Kidney glomerular epithelial cell (primary cell): Measurements from ENCODE around the gene SNRPD3.
"Not testable (repeated sequence)": the region's sequence is repeated elsewhere in the genome, so short reads cannot be mapped to it uniquely, and the experiment has no call there.

ENCODE experiments used
- DNase-seq: peaks from one replicate; lab custom pipeline; 2025; lab: John Stamatoyannopoulos, UW

Gene SNRPD3

DNA sequence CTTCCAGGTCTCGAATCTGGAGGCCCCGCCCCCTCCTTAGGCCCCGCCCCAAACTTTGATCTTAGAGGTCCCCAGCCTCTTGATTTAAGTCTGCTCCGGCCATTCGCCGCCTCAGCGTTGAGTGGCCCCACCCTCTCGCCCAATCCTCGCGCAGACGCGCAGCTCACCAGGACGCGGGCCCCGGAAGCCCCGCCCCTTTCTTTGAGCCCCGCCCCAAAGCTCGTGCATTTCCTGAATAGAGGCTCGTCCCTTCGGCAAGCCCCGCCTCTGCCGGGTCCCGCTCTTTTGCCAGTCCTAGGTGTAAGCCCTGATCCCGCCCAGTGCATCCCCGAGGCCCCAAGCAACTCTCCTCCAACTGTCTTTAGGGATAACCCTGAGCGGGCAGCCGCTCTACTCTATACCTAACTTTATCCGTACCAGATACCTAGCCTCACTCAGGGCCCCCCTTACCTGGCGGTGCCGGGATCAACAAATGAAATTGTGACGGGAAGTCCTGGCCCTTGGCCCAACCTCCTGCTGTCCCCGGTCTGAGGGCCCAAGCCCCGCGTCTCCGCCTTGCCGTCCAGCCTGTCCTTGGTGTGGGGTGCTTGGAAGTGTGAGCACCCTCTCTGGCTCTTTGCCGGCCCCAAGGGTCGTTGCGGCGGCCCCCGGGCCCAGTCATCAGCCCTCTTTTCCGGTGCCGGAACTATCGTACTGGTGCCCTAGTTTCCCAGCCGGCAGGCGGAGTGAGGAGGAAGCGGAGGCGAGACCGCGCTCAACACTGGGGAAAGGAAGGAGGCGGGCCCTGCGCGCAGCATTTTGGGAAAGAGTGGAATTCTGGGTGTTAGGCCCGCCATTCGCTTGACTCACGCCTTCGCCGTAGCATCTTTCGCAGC, at the start of gene SNRPD3:
TSS of gene SNRPD3 (plus strand) at position 835 of the 875 bp plus-strand sequence. CDS start 1,676 bp downstream, outside the sequence.
- DNase-seq, result peak; percentile 97

DNA sequence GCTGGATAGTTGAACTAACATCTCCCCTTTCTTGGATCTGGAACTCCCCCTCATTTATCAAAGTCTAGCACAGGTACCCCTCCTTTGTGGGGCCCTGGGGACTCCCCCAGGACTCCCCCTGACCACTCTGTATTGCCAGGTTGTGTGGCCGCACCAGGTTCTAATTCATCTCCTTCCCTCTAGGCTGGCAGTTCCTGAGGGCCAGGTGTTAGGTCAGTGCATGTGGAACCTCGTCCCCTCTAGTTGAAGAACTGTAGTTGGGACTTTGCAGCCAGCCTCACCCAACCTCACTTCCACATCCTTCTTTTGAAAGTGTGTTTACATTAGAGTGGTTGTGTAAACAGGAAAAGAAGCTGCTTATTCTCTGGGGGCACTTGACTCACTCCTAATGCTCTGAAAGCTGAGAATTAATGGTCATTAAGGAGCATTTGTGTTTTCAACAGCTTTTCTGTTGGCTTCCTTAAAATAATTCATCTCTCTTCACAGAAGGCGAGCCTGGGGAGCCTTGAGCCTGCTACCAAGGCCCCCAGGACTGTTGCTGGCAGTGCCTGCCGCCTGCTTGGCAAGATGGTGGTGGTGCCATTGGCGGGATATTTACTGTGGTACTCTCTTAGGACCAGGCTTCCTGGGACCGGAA, 48.9 kb upstream of the SNRPD3 start:
- no peak for DNase-seq

DNA sequence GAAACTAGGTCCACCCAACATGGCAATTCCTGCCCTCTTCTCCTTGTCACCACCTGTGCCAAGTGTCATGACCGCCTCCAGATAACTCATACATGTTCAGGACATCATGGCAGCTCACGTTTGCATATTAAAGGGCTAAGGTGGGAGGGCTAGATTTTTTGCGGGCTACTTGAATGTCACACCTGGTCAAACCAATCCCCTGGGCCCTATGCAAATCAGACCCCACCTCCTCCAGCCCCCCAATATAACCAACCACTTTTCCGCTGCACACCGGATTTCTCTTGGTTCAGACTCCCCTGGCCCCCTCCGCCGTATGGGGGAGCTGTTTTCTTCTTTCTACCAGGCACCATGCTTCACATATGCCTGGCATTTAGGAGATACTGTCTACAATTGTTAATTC, 48.1 kb upstream of the SNRPD3 start:
- DNase-seq, result no peak

DNA sequence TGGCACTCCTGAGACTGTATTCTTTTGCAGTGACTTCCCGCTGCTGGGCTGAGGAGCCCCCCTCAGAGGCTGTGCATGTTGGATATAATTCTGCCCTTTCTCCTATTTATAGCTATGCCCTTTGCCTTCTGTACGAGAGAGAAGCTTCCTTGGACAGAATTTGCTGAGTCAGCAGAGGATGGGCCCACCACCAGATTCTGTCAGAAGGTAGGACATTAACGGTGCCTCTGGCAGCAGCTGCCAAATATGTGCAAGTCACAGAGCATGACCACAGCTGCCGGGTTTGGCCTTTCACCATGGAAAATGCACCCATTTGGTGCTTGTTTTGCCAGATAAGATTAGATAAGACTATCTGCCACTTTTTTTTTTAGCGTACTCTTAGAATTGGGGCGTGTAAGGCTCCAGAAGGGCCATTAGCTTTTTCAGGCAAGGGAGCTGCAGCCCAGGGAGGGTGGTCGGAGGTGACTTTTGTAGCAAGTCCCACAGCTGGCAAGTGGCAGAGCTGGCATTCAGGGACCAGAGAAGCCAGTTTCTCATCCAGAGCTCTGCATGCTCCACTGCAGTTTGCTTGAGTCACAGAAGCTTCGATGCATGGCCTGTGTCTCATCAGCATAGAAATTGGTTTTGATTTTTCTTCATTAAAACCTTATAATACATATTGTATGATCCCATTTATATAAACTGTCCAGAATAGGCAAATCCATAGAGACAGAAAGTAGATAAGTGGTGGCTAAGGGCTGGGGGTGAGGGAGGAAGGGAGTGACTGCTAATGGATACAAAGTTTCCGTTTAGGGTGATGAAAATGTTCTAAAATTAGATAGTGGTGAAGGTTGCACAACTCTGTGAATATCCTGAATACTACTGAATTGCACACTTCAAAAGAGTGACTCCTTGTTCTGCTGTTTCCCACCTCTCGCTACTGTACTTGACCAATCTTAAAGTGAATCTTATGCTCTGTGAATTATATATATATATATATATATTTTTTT, 44.9 kb upstream of the SNRPD3 start:
- DNase-seq, result peak; percentile 29

DNA sequence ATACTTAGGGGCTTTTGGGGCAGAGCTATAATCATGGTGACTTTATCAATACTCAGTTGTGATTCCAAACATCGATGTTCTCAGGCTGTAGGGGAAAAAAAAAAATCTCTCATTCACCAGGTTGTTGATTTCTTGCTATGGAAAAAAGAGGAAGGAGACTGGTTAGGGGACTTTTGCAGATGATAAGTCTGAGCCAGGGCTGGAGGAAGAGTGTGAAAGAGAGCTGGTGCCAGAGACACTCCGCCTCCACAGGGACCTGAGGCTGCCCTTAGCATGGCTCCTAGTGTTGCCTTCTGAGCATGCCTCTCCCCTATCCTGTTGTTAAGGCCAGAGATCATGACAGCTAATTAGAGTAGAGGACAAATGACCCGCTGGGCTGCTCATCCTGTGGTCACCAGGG, 43.8 kb upstream of the SNRPD3 start:
- no peak for DNase-seq

DNA sequence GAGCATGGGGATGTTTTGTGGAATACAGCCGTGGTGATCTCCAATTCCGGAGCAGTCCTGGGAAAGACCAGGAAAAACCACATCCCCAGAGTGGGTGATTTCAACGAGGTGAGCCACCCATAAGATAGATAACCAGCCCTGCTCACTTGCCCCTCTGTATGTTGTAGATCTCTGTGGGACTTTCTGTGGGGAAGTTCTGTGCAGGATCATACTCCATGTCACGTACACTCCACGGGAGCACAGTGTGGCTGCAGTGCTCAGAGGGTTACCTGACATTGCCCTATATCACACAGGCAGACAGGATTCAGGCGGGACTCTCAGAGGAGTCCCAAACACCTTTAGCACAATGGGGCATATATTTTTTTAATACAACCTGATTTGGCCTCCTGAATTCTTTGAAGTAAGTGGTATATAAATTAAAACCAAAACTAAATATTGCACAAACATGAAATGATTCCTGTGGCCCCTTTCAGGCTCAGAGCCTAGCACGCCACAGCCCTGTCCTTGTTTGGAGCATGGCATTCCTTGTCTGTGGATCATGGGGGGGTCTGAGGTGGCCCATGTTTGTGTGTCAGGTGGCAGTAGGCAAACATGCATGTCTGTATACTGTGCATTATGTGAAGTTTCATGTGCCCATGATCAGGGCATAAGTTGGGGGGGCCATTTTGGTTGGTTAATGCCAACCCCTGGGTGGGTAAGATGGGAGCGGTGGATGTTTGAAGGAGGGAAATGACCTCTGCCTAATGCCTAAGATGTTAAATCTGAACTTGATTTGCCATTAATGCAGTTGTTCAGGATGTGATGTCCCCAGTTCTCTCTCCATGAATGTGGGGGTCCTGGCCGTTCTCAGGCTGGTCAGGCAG, 42.2 kb upstream of the SNRPD3 start:
- DNase-seq, result no peak

DNA sequence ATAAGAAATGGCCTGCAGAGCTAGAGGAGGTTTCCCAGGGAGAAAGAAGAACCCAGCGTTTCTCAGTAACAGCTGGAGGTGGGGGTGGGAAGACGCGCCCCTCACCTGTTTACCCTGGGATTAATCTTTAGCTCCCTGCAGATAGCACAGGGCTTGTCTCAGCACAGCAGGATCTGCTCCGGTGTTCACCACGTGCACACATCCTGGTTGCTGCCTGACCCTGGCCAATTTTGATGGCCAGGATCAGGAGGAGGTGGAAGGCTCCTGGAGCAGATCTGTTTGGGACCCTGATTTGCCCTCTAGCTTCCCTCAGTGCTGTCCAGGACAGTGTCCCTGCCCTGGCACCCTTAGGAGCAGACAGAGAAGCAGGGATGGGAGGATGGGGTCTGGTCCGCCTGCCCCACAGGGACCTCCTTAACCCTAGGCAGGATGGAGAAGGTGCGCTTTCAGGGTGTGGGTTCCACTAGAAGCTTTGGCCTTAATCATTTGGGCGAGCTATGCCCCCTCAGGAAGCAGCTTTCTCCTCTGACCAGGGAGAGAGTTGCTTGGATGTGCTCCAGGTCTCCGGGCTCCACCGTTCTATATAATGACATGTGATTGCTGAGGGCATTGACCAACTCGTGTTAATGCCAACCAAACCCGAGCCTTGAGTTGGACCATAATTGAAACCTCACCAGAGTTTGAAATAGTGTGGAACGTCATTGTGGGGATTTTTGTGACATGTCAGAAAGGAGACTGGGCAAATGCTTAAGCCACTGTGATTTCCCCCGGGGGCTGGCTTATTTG, 41.4 kb upstream of the SNRPD3 start:
- no peak for DNase-seq

DNA sequence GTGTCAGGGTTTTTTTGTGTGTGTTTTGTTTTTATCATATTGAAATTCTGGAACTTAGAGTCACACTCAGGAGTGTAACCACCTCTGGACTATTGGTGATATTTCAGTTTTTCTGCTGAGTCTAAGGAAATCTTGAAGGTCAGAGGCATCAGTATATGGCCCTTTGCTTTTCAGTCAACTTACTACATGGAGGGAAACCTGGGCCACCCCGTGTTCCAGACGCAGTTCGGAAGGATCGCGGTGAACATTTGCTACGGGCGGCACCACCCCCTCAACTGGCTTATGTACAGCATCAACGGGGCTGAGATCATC, 40.8 kb upstream of the SNRPD3 start:
- DNase-seq, result no peak

DNA sequence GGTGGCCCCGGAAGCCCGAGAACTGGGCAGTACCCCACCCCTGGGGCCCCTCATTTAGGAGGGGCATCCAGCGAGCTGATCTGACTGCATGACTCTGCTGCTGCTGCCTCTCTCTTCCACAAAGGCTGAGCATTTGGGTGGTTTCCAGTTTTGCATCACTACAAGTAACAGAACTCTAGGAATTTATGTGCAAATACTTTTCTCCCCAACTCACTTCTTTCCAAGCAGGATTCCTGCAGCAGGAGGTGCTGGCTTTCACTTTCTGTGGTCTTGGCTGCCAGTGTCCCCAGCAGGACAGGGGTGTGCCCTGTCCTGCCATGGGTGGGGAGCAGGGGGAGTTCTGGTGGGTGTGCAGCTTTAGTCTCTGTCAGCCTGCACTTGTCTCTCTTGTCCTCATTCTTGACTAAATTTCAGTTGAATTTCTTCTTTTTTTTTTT, 39.5 kb upstream of the SNRPD3 start:
- peak; percentile 86 for DNase-seq

DNA sequence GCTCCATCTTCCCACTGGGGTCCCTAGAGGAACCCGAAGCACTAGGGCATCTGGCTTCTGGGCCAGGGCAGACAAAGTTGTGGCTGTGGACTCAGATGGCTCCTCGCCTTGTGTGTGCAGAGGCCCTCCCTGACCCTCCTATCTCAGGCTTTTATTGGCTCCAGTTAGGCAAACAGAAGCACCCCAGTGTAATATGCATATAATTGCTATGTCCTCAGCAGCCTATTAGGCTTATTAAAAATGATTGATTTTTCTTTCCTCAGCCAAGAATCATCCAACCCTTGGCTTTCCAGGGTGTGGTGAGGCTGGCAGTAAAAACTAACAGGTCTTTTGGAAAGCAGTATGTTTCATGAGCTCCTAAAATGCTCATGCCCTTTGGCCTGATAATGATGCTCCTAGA, 38.4 kb upstream of the SNRPD3 start:
- DNase-seq, result no peak

DNA sequence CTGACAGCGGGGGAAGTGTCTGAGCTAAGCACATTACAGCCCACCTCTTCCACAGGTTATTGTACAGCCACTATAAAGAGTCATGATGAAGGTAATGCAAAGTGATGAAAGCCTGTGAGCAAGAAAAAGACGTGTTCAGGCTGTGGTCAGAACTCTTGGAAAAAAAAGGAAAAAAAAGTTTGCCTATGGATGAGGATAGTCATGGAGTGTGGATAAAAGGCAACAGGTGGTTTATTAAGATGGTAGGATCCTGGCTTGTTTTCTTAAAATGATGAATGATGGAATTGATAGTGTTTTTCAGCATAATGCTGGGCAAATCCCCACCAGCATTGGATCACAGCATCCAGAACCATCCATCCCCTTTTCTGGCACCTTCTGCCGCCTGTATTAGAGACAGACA, 37.6 kb upstream of the SNRPD3 start:
- no peak for DNase-seq

DNA sequence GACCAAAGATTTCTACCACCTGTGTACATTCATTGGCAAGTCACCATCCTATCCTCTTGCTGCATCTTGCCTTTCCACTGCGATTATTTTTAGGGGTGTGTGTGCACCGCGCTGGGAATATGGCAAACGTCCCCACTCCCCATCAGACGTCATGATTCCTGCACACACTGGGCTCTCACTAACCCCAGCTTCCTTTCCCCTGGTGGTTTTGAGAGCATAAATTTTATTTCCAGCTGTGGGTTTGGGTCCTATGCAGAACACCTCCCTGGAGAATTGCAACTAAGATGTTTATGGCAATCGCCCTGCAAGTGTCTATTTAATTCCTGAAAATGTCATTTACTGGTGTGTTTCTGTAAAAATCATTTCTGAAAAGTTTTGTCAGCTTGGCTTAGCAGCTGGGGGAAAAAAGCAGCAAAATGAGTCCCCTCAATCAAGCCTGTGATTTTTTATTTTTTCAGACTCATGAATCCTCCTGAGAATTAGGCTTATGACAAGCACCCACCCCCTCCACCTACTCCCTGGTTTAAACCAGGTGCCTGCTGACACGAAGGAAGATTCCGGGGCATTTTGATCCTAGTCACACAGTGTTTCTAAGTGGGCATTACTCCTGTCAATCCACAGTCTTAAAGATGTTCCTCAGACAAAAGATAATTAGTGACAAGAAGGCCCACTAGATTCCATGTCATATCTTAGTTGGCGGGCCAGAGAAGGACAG, 36.9 kb upstream of the SNRPD3 start:
- DNase-seq, result no peak

DNA sequence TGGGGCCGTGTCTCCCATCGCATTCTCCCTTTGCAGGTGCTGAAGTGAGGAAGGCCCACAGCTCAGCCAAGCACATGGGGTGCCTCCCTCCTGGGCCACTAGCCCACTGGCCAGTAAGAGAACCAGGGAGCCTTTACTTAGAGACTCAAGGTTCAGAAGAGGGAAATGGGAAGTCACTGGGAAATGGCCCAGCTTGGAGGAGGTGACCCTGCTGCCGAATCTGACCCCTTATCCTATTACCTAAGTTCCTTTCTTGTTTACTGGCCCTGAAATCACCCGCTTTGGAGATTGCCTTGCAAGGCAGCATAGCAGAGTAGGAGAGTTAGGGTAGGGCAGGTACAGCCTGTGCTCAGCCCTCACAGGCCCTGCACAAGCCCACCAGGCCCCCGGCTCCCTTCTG, 36.3 kb upstream of the SNRPD3 start:
- no peak for DNase-seq

DNA sequence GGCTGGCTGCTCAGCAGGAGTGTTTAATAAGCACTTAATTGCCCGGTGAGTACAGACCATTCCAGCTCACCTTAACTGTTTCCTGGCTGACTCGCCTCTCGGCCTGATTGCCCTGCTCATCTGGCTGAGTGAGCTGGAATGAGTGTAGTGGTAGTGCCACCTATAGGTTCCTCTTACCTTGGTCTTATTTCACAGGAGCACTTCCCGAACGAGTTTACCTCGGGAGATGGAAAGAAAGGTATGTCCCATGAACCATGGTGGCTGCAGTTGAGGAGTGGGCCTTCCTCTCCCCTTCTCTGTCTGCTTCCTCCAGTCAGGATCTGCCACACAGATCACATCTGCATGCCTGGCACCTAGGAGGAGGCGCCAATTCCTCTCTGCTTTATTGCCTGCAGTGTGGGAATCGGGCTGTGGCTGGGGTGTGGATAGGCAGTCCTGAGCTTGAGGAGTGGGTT, 34.0 kb upstream of the SNRPD3 start:
- DNase-seq, result peak; percentile 82

DNA sequence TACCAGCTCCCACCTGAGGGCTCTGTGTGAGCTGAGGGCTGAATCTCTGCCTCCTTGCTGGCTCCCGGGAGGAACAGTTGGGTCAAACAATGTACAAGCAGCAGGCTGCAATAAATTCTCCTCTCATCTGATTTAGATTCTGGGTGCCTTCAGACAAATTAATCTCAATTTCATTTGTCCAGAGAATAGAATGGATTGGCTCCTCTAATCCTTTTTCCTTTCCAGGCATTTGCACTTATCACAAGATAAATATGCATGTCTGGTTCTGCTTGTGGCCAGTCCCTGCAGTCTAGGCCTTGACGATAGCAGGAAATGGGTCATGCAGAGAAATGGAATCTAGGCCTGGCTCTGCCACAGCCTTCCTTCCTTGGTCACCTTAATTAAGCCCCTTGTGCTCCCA, 31.9 kb upstream of the SNRPD3 start:
- DNase-seq, result no peak

DNA sequence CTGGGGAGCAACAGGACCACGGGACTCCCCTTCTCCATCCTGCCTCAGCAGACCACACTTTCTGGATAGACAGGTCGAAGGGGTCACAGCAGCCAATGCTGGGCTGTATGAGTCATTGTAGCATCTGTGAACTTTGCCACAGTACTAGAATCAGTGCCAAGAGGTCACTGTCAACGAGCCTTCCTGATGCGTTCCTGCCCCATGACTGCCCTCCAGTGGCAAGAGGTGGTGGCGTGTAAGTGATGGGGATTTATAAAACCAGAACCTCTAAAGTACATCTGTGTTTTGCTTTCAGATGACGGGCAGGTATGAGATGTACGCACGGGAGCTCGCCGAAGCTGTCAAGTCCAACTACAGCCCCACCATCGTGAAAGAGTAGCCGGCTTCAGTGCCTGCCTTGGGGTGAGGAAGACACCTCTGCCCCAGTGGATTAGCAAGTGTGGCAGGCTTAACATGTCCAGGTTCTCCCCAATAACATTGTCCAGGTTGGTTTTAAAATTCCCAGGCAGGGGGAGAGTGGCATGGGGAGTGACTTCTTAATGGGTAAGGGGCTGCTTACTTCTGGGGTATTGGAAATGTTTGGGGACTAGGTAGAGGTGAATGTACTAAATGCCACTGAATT, 30.3 kb upstream of the SNRPD3 start:
- peak; percentile 25 for DNase-seq

DNA sequence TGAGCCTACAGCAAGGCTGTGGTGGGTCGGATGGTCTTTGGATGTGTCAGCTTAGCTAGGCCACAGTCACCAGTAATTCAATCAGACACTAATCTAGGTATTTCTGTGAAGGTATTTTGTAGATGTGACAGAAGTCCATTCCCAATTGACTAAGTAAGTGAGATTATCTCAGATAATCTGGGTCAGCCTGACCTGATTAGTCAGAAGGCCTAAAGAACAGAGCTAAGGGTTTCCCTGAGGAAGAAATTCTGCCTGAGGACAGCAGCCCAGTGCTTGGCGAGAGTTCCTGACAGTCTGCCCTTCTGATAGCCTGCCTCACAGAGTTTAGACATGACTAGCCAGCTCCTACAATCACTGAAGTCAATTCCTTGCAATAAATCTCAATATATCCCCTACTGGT, 29.6 kb upstream of the SNRPD3 start:
- no peak for DNase-seq

DNA sequence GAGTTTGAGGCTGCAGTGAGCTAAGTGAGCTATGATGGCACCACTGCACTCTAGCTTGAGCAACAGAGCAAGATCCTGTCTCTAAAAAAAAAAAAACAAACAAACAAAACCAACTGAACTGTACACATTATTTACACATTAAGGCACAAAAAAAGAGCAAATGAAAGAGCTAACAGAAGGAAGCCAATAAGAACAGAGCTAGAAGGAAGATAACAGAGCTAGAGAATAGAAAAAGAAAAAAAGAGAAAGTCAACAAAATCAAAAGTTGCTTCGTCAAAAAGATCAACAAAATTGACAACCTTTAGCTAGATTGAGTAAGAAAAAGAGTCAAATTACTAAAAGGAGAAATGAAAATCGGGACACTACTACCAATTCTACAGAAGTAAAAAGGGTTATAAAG, 25.9 kb upstream of the SNRPD3 start:
- no peak for DNase-seq

DNA sequence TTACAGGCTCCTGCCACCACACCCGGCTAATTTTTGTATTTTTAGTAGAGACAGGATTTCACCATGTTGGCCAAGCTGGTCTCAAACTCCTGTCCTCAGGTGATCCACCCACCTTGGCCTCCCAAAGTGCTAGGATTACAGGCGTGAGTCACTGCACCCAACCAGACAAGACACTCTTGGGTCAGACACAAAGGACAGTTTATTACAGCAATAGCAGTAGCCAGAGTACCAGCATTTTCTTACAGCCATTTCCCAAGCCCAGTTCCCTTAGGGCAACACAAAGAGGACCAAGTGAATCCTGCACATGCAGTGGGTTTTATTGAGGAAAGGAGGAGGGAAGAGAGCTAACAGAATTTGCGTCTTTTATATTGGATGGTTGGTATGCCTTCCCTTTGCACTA, 24.8 kb upstream of the SNRPD3 start:
- DNase-seq, result not testable (repeated sequence)
